DMS 273 (cell line): ENCODE results near the gene MRPL48.
"Not testable (repeated sequence)": the region's sequence is repeated elsewhere in the genome, so short reads cannot be mapped to it uniquely, and the experiment has no call there.

Source experiments
- DNase-seq: peaks from one replicate; lab custom pipeline; 2025; ENCODE audit not compliant: unreplicated experiment; lab: John Stamatoyannopoulos, UW

The MRPL48 gene

DNA sequence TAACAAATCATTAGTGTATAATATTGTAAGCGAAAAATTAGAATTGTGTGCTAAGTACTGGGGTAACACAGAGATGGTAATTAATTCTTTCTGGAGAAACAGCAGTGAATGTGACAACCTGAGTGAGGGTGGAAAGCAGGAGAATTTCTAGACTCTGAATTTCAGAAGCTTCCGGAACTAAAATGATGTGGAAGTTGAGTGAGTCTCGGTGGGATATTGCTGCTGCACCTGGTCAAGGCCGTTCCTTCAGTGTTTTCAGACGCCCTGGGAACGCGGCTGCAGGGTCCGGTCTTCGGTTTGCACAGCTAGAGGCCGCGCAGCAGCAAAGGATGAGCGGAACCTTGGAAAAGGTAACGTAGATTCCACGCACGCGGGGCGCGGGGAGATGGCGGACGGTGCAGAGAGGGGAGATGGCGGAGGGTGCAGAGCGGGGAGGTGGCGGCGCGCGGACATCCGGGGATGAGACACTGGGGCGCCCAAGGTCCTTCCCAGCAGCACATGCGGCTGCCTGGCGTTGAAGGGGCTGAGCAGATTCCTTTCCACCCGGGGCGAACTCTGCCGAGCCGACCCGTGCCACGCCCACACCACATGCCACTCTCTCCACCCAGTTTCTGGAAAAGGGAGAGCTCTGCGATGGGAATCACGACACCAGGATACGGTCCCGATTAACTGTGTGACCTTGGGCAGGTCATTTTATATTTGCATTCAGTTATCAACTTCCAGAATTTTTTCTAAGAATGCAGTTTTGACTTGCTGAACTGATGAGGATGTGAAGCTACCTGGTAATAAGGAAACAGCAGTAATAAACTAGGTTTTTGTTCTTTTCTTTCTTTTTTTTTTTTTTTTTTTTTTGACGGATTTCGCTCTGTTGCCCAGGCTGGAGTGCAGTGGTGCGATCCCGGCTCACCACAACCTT is at the start of gene MRPL48:
TSS of gene MRPL48 (plus strand) at position 232 of the 916 bp plus-strand sequence. CDS start at position 330, 98 bp downstream.
- DNase-seq, result peak; percentile 96

DNA sequence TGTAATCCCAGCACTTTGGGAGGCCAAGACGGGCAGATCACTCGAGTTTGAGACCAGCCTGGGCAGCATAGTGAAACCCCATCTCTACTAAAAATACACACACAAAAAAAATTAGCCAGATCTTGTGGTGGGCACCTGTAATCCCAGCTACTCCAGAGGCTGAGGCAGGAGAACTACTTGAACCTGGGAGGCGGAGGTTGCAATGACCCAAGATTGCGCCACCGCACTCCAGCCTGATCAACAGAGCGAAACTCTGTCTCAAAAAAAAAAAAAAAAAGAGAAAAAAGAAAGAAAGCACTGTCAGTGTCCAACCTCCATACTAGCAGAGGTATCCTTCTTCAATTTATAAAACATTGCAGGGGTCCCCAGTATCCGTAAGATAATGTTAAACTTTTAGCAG is 44.6 kb upstream of the MRPL48 start:
- DNase-seq, result no peak

DNA sequence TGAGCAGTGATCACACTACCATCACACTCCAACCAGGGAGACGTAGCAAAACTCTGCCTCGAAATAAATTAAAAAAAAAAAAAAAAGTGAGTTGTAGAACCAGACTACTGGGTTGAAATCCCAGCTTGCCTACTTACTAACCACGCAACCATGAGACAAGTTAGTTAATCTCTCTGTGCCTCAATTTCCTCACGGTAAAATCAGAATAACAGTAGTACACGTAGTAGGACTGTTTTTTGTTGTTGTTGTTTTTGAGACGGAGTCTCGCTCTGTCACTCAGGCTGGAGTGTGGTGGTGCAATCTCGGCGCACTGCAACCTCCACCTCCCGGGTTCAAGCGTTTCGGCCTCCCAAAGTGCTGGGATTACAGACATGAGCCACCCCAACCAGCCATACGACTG is 41.0 kb upstream of the MRPL48 start:
- no peak for DNase-seq

DNA sequence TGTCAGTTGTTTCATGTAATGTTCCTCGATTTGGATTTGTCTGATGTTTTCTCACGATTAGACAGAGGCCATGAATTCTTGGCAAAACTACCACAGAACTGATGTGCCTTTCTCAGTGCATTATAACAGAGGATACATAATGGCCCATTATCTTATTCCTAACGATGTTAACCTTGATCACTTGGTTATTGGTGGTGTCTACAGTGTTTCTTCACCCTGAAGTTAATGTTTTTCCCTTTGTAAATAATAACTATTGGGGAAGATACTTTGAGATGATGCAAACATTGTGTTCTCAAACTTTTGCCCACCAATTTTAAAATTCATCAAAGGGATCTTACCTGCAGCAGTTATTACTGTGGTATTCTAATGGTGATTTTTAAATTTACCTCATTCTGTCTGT is 39.9 kb upstream of the MRPL48 start:
- DNase-seq, result no peak

DNA sequence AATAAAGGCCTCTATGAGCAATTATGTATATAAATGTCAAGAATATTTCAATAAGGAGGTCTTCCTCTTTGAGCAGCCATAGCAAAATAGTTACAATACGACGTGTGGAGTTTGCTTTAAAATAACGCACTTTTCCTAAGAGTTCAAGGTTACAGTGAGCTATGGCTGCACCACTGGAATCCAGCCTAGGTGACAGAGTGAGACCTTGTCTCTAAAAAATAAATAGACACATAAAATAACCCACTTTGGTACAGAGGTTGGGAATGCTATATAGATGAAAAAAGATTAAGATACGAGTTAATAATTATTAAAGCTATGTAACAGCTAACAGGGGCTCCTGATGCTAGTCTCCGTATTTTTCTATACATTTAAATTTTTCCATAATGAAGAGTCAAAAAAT is 39.4 kb upstream of the MRPL48 start:
- no peak for DNase-seq

DNA sequence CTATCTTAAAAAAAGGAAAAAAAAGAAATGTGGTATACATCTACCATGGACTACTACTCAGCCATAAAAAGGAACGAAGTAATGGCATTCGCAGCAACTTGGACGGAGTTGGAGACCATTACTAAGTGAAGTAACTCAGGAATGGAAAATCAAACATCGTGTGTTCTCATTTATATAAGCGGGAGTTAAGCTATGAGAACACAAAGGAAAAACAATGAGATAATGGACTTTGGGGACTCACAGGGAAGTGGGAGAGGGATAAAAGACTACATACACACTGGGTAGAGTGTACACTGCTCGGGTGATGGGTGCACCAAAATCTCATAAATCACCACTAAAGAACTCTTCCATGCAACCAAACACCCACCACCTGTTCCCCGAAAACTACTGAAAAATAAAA is 38.6 kb upstream of the MRPL48 start:
- no peak for DNase-seq

DNA sequence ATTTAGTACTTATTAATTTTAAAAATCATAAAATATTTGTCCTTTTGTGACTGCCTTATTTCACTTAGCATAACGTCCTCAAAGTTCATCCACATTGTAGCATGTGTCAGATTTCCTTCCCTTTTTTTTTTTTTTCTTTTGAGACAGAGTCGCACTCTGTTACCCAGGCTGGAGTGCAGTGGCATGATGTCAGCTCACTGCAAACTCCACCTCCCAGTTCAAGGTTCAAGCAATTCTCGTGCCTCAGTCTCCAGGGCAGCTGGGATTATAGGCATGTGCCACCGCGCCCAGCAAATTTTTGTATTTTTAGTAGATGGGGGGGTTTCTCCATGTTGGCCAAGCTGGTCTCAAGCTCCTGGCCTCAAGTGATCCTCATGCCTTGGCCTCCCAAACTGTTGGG is 37.4 kb upstream of the MRPL48 start:
- DNase-seq, result no peak

DNA sequence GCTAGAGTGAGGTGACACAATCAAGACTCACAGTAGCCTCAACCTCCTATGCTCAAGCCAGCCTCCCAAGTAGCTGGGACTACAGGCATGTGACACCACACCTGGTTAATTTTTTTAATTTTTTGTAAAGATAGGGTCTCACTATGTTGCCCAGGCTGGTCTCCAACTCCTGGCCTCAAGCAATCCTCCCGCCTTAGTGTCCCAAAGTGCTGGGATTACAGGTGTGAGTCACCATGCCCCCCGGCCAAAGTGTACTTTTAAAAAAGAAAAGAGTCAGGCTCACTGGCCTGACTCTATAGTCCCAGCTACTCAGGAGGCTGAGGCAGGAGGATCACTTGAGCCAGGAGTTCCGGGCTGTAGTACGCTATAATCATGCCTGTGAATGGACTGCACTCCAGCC is 36.8 kb upstream of the MRPL48 start:
- not testable (repeated sequence) for DNase-seq

DNA sequence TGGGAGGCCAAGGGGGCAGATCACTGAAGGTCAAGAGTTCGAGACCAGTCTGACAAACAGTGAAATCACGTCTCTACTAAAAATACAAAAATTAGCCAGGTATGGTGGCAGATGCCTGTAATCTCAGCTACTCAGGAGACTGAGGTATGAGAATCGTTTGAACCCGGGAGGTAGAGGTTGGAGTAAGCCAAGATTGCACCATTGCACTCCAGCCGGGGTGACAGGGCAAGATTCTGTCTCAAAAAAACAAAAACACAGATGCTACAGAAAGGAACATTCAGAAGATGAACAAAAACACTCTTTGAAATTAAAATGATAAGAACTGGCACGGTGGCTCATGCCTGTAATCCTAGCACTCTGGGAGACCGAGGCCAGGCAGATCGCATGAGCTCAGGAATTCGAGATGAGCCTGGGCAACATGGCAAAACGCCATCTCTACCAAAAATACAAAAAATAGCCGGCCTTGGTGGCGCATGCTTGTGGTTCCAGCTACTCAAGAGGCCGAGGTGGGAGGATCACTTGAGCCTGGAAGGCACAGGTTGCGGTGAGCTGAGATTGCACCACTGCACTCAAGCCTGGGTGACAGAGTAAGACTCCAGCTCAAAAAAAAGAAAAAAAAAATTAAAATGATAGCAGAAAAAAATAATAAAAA is 35.3 kb upstream of the MRPL48 start:
- DNase-seq, result no peak

DNA sequence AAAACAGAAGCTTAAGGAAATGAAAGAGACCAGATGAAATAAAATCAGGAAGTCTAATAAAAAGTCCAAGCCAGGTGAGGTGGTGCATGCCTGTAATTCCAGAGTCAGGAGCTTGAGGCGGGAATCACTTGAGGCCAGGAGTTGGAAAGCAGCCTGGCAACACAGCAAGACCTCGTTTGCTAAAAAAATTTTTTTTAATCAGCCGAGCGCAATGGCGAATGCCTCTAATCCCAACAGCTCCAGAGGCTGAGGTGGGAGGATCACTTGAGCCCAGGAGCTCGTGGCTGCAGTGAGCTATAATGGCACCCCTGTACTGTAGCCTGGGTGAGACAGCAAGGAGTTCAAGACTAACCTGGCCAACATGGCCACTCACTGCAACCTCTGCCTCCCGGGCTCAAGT is 34.8 kb upstream of the MRPL48 start:
- no peak for DNase-seq

DNA sequence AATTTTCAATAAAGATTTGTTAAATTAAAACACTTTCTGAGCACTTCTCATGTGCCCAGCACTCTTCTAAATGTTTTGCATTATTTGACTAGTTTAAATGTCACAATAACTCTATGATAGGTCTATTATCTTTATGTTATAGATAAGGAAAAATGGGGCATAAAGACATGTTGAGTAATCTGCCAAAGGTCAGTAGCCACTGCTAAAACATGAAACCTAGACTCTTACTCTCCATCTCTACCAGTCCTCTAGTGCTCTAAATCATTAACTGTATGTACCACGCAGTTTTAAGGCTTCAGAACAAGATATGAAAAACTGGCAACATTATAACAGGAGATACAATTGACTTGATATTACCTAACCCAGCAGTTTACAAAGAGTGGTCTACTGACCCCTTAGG is 33.7 kb upstream of the MRPL48 start:
- no peak for DNase-seq

DNA sequence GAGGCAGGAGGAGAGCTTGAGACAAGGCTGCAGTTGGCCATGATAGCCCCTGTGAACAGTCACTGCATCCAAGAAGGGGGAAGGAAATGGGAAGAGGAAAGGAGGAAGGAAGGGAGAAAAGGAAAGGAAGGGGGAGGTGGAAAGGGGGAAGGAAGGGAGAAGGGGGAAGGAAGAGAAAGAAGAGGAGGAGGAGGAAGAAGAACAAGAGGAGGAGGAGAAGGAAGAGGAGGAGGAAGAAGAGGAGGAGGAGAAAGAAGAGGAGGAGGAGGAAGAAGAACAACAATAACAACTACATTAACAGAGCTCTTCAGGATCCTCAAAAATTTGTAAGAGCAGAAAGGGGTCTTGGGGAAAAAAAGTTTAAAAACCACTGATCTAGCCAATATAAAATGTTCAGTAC is 32.0 kb upstream of the MRPL48 start:
- no peak for DNase-seq

DNA sequence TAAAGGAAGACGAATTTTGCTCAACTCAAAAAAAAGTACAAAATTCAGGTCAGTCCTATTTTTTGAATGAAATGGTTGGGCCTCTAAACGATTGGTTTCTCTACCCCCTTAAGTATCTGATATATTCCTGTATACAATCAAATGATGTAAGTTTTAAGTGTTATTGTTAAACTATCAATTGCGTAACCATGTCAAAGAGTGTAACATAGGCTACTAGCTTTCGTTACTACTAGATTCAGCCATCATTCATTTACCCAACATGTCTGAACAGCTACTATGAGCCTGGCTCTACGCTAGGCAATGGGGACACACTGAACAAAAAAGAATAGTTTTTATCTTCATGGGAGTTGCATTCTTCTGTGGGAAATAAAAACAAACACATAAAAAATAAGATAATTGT is 30.1 kb upstream of the MRPL48 start:
- DNase-seq, result no peak

DNA sequence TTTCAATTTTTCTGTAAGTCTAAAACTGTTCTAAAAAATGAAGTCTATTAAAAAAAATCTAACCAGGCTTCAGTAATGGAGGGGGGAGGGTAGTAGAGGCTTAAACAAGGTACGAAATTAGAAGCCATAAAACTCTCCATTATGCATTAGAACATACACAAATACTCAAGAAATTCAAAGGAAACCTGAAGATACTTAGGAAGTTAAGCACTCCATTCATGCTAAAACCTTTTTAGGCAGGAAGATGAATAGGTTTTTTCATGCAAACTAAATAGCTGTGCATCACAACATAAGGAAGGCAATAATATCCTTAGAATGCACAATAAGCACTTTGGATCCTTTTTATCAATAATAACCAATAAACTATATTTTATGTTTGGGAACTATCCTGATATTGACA is 29.2 kb upstream of the MRPL48 start:
- no peak for DNase-seq

DNA sequence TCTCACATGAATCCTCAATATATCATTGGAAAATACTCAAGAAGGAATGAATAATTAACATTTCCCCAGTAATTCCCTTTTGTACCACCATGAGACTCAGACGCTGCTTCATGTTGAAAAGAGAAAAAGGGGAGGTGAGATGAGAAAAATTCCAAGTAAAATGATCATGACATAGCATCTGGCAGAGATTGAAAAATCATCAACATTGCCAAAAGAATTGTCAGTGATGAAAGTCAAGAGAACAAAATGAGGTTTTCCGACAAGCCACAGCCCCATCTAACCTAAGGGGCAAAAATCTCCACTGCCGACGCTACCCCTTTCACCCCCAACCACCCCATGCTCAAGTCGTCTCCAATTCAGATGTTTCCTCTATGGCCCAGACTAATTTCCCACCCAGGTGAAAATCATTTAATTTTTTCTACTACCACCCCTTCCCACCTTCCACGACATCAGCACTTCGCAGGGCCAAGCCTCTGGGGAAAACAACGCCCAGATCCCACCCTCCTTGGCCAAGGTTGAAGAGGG is 28.0 kb upstream of the MRPL48 start:
- peak; percentile 43 for DNase-seq

DNA sequence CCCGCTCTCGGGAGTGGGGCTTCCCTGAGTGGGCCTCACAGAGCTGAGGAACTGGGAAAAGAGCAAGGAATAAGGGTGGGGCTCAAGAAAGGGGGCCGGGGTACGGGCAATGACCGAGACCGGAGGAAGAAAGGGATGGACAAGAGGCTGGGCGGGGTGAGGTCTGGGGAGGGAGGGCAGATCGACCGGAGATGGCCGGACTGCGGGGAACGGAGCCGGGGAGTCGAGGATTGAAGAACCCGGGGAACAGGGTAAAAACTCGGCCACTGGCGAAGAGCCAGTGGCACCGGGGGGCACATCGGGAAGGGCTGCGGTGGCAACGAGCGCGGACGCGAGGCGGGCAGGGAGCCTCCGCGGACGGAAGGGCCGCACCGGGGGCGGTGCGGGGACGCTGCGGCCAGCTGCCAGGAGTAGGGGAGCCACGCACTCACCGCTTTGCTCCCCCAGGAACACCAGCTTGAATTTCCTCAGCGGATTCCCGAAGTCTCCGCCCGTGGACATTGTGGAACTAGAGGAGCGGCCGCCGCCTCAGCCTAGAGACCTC is 27.5 kb upstream of the MRPL48 start:
- peak; percentile 61 for DNase-seq

DNA sequence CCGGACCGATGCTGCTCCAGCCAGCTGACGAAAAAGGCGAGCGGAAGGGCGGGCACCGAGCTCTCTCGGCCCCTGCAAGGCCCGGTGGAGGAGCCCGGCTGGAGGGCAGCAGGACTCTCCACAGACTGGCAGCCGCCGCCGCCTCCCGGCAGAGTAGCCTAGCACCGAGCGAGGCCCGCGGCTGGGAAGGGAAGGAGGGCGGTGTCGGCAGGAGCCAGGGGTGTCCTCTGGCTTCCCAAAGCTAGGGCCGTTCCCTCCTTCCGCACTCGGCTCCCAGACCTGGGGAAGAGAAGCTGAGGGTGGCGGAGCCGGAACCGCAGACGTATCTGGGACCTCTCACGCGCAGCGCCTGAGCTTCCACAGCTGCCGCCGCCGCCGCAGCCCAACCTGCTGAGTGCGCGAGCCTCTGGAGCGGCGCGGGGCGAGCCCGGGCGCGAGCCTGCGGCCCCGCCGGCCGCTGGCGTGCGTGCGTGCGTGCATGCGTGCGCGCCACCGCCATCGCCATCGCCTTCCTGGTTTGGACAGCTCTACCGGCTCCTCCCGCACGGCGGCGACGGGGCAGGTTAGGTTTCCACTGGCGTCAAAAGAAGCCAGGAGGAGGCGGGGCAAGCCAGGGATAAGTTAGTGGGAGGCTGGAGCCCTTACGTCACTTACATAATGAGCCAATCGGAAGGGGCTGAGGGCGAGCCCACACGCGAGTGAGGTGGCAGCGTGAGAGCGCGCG is 26.8 kb upstream of the MRPL48 start, which contains the start of gene RAB6A:
TSS of gene RAB6A (minus strand) at position 396 of the 724 bp plus-strand sequence. CDS start 439 bp downstream, outside the sequence.
- DNase-seq, result peak; percentile 99

DNA sequence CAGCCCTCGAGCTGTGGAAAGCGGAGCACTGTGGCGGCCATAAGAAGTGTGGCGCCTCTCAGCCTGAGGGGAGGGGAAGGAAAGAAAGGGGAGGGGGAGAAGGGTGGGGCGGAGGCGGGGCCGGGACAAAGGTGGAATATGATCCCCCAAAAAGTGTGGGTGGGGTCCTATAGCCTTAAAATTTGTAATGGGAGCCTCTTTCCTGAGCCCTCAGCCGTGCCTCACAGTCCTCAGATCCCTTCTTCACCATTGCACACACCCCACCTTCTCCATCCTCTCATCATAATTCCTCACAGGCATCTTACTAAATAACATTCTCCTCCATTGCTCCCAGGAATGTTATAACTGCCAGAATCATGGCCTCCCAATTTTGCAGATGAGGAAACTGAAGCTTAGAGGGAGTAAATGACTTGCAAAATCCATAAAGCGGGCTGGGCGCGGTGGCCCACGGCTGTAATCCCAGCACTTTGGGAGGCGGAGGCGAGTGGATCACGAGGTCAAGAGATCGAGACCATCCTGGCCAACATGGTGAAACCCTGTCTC is 26.2 kb upstream of the MRPL48 start:
- DNase-seq, result no peak

DNA sequence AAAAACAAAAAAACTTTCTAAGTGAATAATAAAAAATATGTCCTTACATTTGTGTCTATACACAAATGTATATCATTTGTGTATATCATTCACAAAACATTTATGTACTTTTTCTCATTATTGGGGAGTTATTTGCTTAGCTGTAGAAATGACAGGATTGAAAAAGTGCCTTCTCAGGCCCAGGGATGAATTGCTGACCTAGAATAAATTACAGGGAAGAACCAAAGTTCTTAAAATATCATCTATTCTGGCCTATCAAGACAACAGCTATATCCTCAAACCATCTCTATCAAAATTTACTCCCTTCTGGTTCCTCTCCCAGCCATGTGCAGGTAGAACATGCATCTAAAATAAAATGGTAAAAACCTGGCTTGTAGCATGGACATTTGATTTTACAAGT is 24.9 kb upstream of the MRPL48 start:
- DNase-seq, result no peak

DNA sequence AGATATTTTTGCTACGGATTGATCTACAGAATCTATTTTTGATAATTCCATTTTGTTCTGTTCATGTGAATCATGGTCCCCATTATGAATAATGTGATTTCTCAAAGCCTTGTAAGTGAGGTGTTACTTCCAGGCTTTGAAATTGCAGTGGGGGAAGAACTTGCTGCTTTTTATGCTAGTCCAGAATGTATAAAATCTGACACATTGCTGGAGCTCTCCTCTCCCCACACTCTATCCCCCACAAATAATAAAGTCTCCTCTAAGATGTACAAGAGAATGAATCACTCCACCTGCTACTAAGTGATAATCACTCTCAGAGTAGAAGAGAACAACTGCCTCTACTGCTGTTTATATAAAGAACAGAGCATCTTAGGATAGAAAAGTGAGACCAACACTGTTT is 20.9 kb upstream of the MRPL48 start:
- no peak for DNase-seq

DNA sequence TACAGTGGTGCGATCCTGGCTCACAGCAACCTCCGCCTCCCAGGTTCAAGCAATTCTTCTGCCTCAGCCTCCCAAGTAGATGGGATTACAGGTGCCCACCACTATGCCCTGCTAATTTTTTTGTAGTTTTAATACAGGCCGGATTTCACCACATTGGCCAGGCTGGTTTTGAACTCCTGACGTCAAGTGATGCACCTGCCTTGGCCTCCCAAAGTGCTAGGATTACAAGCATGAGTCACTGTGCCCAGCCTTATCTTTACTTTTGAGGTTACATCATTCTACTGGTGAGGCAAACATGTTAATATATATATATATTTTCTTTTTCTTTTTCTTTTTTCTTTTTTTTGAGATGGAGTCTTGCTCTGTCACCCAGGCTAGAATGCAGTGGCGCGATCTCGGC is 16.9 kb upstream of the MRPL48 start:
- not testable (repeated sequence) for DNase-seq
